K562 (cell line): Measurements from ENCODE around the gene TEDC1. TPM values are rescaled to one million over a fixed set of nuclear protein-coding genes. Genes with fewer than 3 reads are reported as not detected.
A peak's percentile ranks its signal among the peaks of the same experiment; 100 is the strongest.

ENCODE experiments used
- ARID1B ChIP-seq: fragments of 450-650 bp; IDR thresholded peaks from 2 replicates; pipeline ENCODE4 v1.6.1; 2016; ENCODE audit warnings: antibody characterized with exemption, mild to moderate bottlenecking, inconsistent platforms
- BHLHE40 ChIP-seq: IDR thresholded peaks from 2 replicates; pipeline ENCODE4 v1.6.1; 2011; ENCODE audit warnings: low read length, improper control_type of control experiment
- CBX5 ChIP-seq: IDR thresholded peaks from 2 replicates; pipeline ENCODE4 v1.6.1; 2014; ENCODE audit warnings: low read depth, borderline replicate concordance
- CHD2 ChIP-seq: IDR thresholded peaks from 2 replicates; pipeline ENCODE4 v1.6.1; 2011; ENCODE audit warnings: low read depth, low read length
- CREM ChIP-seq: IDR thresholded peaks from 2 replicates; pipeline ENCODE4 v1.6.1; 2014; ENCODE audit warnings: antibody characterized with exemption, low read depth
- CTCF ChIP-seq, 3 experiments: IDR thresholded peaks in 2 of 3; conservative IDR thresholded peaks in 1 of 3; 2 replicates each; pipeline ENCODE4 v1.5.1; 2011 to 2012; ENCODE audit warnings: low read length in 3 of 3, mild to moderate bottlenecking in 3 of 3, control low read depth in 2 of 3, improper control_type of control experiment in 1 of 3, inconsistent platforms in 1 of 3, low read depth in 1 of 3, mixed read lengths in 1 of 3, moderate library complexity in 1 of 3; ENCODE audit not compliant: insufficient read depth in 2 of 3
- E2F4 ChIP-seq: sonication (generic); formaldehyde crosslinking; IDR thresholded peaks from 2 replicates; pipeline ENCODE4 v1.8.0; 2022; ENCODE audit warnings: mild to moderate bottlenecking, low read depth, missing genetic modification reagents
- ELF4 ChIP-seq: fragments of 450-650 bp; formaldehyde crosslinking; IDR thresholded peaks from 2 replicates; pipeline ENCODE4 v1.4.0; 2022; ENCODE audit warnings: missing genetic modification characterization
- HCFC1 ChIP-seq: IDR thresholded peaks from 2 replicates; pipeline ENCODE4 v1.6.1; 2012; ENCODE audit warnings: low read depth, low read length, improper control_type of control experiment
- HDGF ChIP-seq: fragments of 450-650 bp; IDR thresholded peaks from 2 replicates; pipeline ENCODE4 v1.6.1; 2016
- HNRNPLL ChIP-seq: fragments of 200-400 bp; formaldehyde crosslinking; IDR thresholded peaks from 2 replicates; pipeline ENCODE4 v1.6.1; 2017; ENCODE audit warnings: low read length, low read depth, mild to moderate bottlenecking; ENCODE audit not compliant: poor library complexity, severe bottlenecking
- HNRNPUL1 ChIP-seq: fragments of 200-400 bp; formaldehyde crosslinking; IDR thresholded peaks from 2 replicates; pipeline ENCODE4 v1.6.1; 2017; ENCODE audit warnings: low read length
- LEF1 ChIP-seq: fragments of 450-650 bp; IDR thresholded peaks from 2 replicates; pipeline ENCODE4 v1.6.1; 2016; ENCODE audit warnings: mild to moderate bottlenecking
- MAX ChIP-seq: sonication (generic); formaldehyde crosslinking; IDR thresholded peaks from 2 replicates; pipeline ENCODE4 v1.9.0; 2022; ENCODE audit warnings: mild to moderate bottlenecking, missing genetic modification reagents
- MIER1 ChIP-seq: fragments of 450-650 bp; IDR thresholded peaks from 2 replicates; pipeline ENCODE4 v1.6.1; 2016; ENCODE audit warnings: antibody characterized with exemption, mild to moderate bottlenecking, low read depth
- NEUROD1 ChIP-seq: fragments of 150-350 bp; IDR thresholded peaks from 2 replicates; pipeline ENCODE4 v1.6.1; 2014; ENCODE audit warnings: borderline replicate concordance, low read length, low read depth; ENCODE audit not compliant: partially characterized antibody
- NFE2 ChIP-seq: IDR thresholded peaks from 2 replicates; pipeline ENCODE4 v1.6.1; 2014; ENCODE audit warnings: antibody characterized with exemption, low read depth
- PATZ1 ChIP-seq: fragments of 250-450 bp; sonication (Bioruptor Pico); IDR thresholded peaks from 2 replicates; pipeline ENCODE4 v1.5.0; 2020; ENCODE audit warnings: mild to moderate bottlenecking, borderline replicate concordance
- PML ChIP-seq: IDR thresholded peaks from 2 replicates; pipeline ENCODE4 v1.6.1; 2012; ENCODE audit warnings: low read length, inconsistent platforms
- POLR2A ChIP-seq: fragments of 450-650 bp; conservative IDR thresholded peaks from 2 replicates; pipeline ENCODE4 v1.6.1; 2016
- RBM25 ChIP-seq: fragments of 200-400 bp; formaldehyde crosslinking; IDR thresholded peaks from 2 replicates; pipeline ENCODE4 v1.6.1; 2018; ENCODE audit warnings: low read length, low read depth, moderate library complexity; ENCODE audit not compliant: severe bottlenecking
- SMAD4 ChIP-seq: fragments of 250-450 bp; sonication (Bioruptor Pico); conservative IDR thresholded peaks from 2 replicates; pipeline ENCODE4 v1.8.0; 2021; ENCODE audit warnings: inconsistent platforms, mild to moderate bottlenecking, moderate library complexity
- SMC3 ChIP-seq: conservative IDR thresholded peaks from 2 replicates; pipeline ENCODE4 v1.6.1; 2011; ENCODE audit warnings: low read depth, low read length, improper control_type of control experiment; ENCODE audit not compliant: insufficient read depth
- TRIM28 ChIP-seq: fragments of 450-650 bp; IDR thresholded peaks from 2 replicates; pipeline ENCODE4 v1.6.1; 2017
- polyA plus RNA-seq, 8 experiments: library from polyadenylated mRNA; depleted of rRNA in 4 of 8; stranded (reverse) in 5 of 8; unstranded in 3 of 8; fragments of >200 nt; fragmentation: Nextera tagmentation in 2 of 8; fragmentation: Illumina TruSeq in 1 of 8; extraction: Ambion mirVana in 2 of 8; extraction: Trizol in 1 of 8; gene quantifications; 2 replicates each; pipeline versions ENCODE4 v1.2.1 to v1.2.3, GENCODE V29; 2011 to 2014; ENCODE audit warnings: inconsistent platforms in 1 of 8, missing spikeins in 1 of 8
- total RNA-seq, 7 experiments: library from RNA; depleted of rRNA in 6 of 7; stranded (reverse); fragments of >200 nt in 6 of 7; fragmentation: Illumina TruSeq in 2 of 7; extraction: Trizol in 2 of 7; gene quantifications; 2 replicates each; pipeline versions ENCODE4 v1.2.1 to v1.2.3, GENCODE V29; 2011 to 2021; ENCODE audit warnings: low replicate concordance in 1 of 7

The TEDC1 gene
- total and polyA plus RNA-seq, 9 of the 15 experiments (the other 6 are each of a cell fraction or from before 2014, with no cell fraction given) = 0.21 to 28.3 (median 5.9) TPM

GRCh38 chr14:105480807-105481801 is 9.9 kb upstream of the TEDC1 start (continued):
- TF ChIP-seq SMC3 (peak; percentile 37), ARID1B (peak; percentile 43; the same call in 1 of the 2 replicates), E2F4 (CRISPR knock-in tag) (peak; percentile 48; the same call in 1 of the 2 replicates), POLR2A (peak; percentile 72), TRIM28 (peak; percentile 72), HNRNPLL (peak; percentile 2), CBX5 (peak; percentile 78; the same call in 1 of the 2 replicates), NEUROD1 (peak; percentile 29), MAX (CRISPR knock-in tag) (peak; percentile 47; the same call in 1 of the 2 replicates), CHD2 (peak; percentile 57; the same call in 1 of the 2 replicates), BHLHE40 (peak; percentile 55; the same call in 1 of the 2 replicates), ELF4 (CRISPR knock-in tag) (no peak), SMAD4 (CRISPR knock-in tag) (peak; percentile 64; the same call in 1 of the 2 replicates), LEF1 (peak; percentile 18; the same call in 1 of the 2 replicates), PATZ1 (CRISPR knock-in tag) (no peak), NFE2 (no peak), HCFC1 (peak; percentile 18; the same call in 1 of the 2 replicates), CREM (peak; percentile 62; the same call in 1 of the 2 replicates), CTCF (IDR thresholded peaks at IDR 0.05 in 2 of 3, conservative IDR thresholded peaks at IDR 0.05 in 1 of 3; ENCODE audit: insufficient read depth in 2 of 3, low read depth in 1 of 3, low read length in 3 of 3) (peak; percentile 92 to 98 (median 93)), MIER1 (peak; percentile 27; the same call in 1 of the 2 replicates), RBM25 (no peak), HDGF (peak; percentile 44; the same call in 1 of the 2 replicates), PML (no peak), HNRNPUL1 (no peak)
